T-helper 2 cell treated with Interferon-gamma antibody and Interleukin-4, amounts not matched to agents 100 ng/mL and 5 ng/mL, for 36 hours (primary cell): ENCODE data around the gene MLLT6. TPM values are rescaled to one million over a fixed set of nuclear protein-coding genes. Genes with fewer than 3 reads are reported as not detected.

Source experiments
- intact Hi-C: fragments of 100-400 bp; cut with micrococcal nuclease; formaldehyde crosslinking; loops from one replicate; pipeline ENCODE4 v1.15.1; 2023
- total RNA-seq: library from RNA; stranded (reverse); gene quantifications from 2 replicates; pipeline ENCODE4 v1.2.3, GENCODE V29; 2022

MLLT6 gene
- 207 and 213 TPM in 2 replicates for total RNA-seq

GRCh38 chr17:38704606-38705522 is at the start of gene MLLT6:
Gene MLLT6 (plus strand): TSS chr17:38705273. CDS start chr17:38705633, 360 bp downstream.
- intact Hi-C loops, result no loop called here

- intact Hi-C loops, result no loop called here
These were observed 47.9 kb upstream of the MLLT6 start for GRCh38 chr17:38656959-38657823.

GRCh38 chr17:38657824-38658740 is 47.0 kb upstream of the MLLT6 start:
- intact Hi-C loops, result no loop called here

GRCh38 chr17:38658741-38659345 is 46.2 kb upstream of the MLLT6 start:
- intact Hi-C loops, result no loop called here

GRCh38 chr17:38659415-38659814 is 45.7 kb upstream of the MLLT6 start:
- intact Hi-C loops, result no loop called here

GRCh38 chr17:38660097-38661025 is 44.7 kb upstream of the MLLT6 start:
- intact Hi-C loops, result no loop called here

GRCh38 chr17:38663125-38663751 is 41.8 kb upstream of the MLLT6 start:
- intact Hi-C loops, result no loop called here

- intact Hi-C loops, result no loop called here
These were observed 41.0 kb upstream of the MLLT6 start for GRCh38 chr17:38663964-38664644.

- intact Hi-C loops, result loop anchor here (1.0 to 5.0 kb wide), 3 partner anchors 109 to 245 kb away; no protein-coding TSS in a partner anchor
These were observed 37.8 kb upstream of the MLLT6 start for GRCh38 chr17:38667099-38667786.

- intact Hi-C loops, result loop anchor here (1.0 to 5.0 kb wide), 3 partner anchors 109 to 245 kb away; no protein-coding TSS in a partner anchor
These were observed 37.3 kb upstream of the MLLT6 start for GRCh38 chr17:38667787-38668122.

GRCh38 chr17:38669520-38669919 is 35.6 kb upstream of the MLLT6 start:
- intact Hi-C loops, result loop anchor here (5.0 kb wide), 1 partner anchor 247 kb away; no protein-coding TSS in a partner anchor

GRCh38 chr17:38671939-38672720 is 32.9 kb upstream of the MLLT6 start:
- intact Hi-C loops, result loop anchor here (10.0 kb wide), 3 partner anchors 77 to 733 kb away; partner anchors contain the start of genes CWC25 and FBXL20

- intact Hi-C loops, result loop anchor here (10.0 kb wide), 3 partner anchors 78 to 732 kb away; partner anchors contain the start of genes CWC25 and FBXL20
These were observed 32.0 kb upstream of the MLLT6 start for GRCh38 chr17:38672788-38673706.

- intact Hi-C loops, result loop anchor here (10.0 kb wide), 3 partner anchors 79 to 731 kb away; partner anchors contain the start of genes CWC25 and FBXL20
These were observed 31.4 kb upstream of the MLLT6 start for GRCh38 chr17:38673707-38674013.

GRCh38 chr17:38674014-38674748 is 30.9 kb upstream of the MLLT6 start:
- intact Hi-C loops, result loop anchor here (10.0 kb wide), 3 partner anchors 79 to 731 kb away; partner anchors contain the start of genes CWC25 and FBXL20
